ENCODE data around the gene FOXS1. TPM values are rescaled to one million over a fixed set of nuclear protein-coding genes. Genes with fewer than 3 reads are reported as not detected.
A peak's percentile ranks its signal among the peaks of the same experiment; 100 is the strongest.

The FOXS1 gene
- total RNA-seq, 1 experiment from 2014 or later, result 0.22 TPM

DNA sequence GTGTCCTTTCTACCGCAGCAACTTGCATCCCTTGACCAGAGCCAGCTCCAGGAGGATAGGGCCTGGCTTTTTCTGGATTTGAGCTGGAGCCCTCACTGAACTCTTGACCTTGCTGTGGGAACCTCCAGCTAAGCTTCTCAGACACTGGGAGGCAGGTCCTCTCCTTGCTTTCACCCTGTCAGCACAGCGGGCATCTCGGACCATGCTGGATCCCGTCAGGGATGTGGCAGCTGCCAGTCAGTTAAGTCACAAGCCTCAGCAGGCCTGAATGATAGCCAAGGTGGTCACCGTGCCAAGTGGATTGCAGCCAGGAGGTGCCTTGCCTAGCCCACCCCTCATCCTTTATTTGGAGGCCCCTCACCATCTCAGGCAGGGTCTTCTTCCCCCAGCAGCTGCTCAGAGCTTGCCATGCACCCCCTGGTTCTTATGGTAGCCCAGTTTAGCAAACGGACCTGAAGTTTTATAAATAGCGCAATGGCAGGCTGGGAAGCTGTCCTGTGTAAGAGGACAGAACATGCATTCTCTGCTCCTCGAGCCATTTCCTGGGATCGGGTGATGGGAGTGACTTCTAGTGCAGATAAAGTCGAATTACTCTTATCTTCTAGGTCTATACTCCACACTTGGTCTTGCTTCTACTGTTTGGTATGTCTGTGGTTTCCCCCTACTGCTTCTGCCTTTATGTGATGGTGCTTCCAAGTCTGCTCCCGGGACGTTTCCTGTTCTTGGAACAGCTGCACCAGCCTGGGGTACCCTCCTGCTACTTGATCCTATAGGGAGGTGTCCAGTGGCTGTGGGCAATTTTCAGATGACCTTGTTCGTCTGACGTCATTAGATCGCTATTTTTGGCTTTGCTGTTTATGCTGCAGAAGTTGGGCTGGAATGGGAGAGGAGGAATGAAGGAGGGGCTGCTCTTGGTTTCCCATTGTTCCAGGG, 33.3 kb downstream of the FOXS1 start:
- Histone ChIP-seq H3K9me3 (ENCODE audit: control insufficient read depth, low read depth, low read length) (no peaks in the 10 kb centered on the region), H3K18ac (ENCODE audit: insufficient read length, low read depth, low read length) (no peak overlapping the region), H2BK15ac (ENCODE audit: low read depth, low read length) (no peak overlapping the region), H3K27ac (ENCODE audit: insufficient read length, low read depth, low read length) (no peak overlapping the region), H3K14ac (ENCODE audit: insufficient read depth, low read length) (no peak overlapping the region), H3K79me2 (ENCODE audit: insufficient read depth, low read length) (no peaks in the 10 kb centered on the region), H2BK5ac (ENCODE audit: insufficient read length, low read length) (no peak overlapping the region), H4K8ac (replicated peaks; ENCODE audit: insufficient read length, low read depth, low read length) (no peak overlapping the region), H2AFZ (ENCODE audit: low read length) (no peak overlapping the region), H3K23me2 (ENCODE audit: insufficient read length, low read depth, low read length, poor library complexity, severe bottlenecking) (no peaks in the 10 kb centered on the region), H4K91ac (ENCODE audit: insufficient read length, low read depth, low read length) (no peak overlapping the region), H2BK120ac (ENCODE audit: low read depth, low read length, poor library complexity, severe bottlenecking) (no peak overlapping the region), H4K20me1 (ENCODE audit: control insufficient read depth, insufficient read depth, insufficient read length) (no peaks in the 10 kb centered on the region), H3K4me2 (ENCODE audit: insufficient read depth, insufficient read length, low read length) (no peak overlapping the region), H3K9ac (ENCODE audit: extremely low read depth, insufficient read length, low read length) (no peak overlapping the region), H3K27me3 (ENCODE audit: insufficient read depth, low read length) (no peaks in the 10 kb centered on the region), H3K4me1 (ENCODE audit: insufficient read depth, low read length) (no peaks in the 10 kb centered on the region), H2BK12ac (ENCODE audit: insufficient read length, low read depth, low read length) (no peak overlapping the region), H4K5ac (ENCODE audit: insufficient read length, low read depth, low read length) (no peak overlapping the region), H3T11ph (ENCODE audit: low read length) (no peak overlapping the region), H2BK20ac (ENCODE audit: low read depth, low read length, poor library complexity, severe bottlenecking) (no peak overlapping the region), H3K4ac (ENCODE audit: low read depth, low read length) (no peak overlapping the region), H3K79me1 (ENCODE audit: insufficient read depth, low read depth, low read length, poor library complexity, severe bottlenecking) (no peaks in the 10 kb centered on the region), H3K23ac (ENCODE audit: insufficient read length, low read depth, low read length) (no peak overlapping the region), H3K56ac (ENCODE audit: insufficient read length, low read depth, low read length) (no peak overlapping the region), H2AK5ac (ENCODE audit: insufficient read length, low read length) (no peak overlapping the region)
- TF ChIP-seq, protein P1, sequence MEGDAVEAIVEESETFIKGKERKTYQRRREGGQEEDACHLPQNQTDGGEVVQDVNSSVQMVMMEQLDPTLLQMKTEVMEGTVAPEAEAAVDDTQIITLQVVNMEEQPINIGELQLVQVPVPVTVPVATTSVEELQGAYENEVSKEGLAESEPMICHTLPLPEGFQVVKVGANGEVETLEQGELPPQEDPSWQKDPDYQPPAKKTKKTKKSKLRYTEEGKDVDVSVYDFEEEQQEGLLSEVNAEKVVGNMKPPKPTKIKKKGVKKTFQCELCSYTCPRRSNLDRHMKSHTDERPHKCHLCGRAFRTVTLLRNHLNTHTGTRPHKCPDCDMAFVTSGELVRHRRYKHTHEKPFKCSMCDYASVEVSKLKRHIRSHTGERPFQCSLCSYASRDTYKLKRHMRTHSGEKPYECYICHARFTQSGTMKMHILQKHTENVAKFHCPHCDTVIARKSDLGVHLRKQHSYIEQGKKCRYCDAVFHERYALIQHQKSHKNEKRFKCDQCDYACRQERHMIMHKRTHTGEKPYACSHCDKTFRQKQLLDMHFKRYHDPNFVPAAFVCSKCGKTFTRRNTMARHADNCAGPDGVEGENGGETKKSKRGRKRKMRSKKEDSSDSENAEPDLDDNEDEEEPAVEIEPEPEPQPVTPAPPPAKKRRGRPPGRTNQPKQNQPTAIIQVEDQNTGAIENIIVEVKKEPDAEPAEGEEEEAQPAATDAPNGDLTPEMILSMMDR (conservative IDR thresholded peaks at IDR 0.05), result no peak
- no CpG with 5 or more reads among the region's 15 CpGs for WGBS (ENCODE audit: extremely low coverage, insufficient read length, low lambda C conversion rate)
- Mint-ChIP-seq H3K9me3 (no peaks in the 10 kb centered on the region), H3K4me3 (no peak overlapping the region), H3K27me3 (ENCODE audit: low read depth) (no peaks in the 10 kb centered on the region), H3K4me1 (peaks cover 9 to 18% of the 10 kb centered on the region in 2 experiments), H3K27ac (peak overlapping the region in 1 of 3 experiments; percentile 56; a peak in 1 of 7 replicates), H3K36me3 (ENCODE audit: insufficient read depth in 1 of 3, low read depth in 3 of 3) (peaks cover 0 to 4% (median 0%) of the 10 kb centered on the region in 3 experiments; a peak in 1 of 7 replicates)
- no peak for DNase-seq
